Esophagus (tissue), 2 donors: ENCODE data around the gene HMGCL. TPM values are rescaled to one million over a fixed set of nuclear protein-coding genes. Genes with fewer than 3 reads are reported as not detected.
A peak's percentile ranks its signal among the peaks of the same experiment; 100 is the strongest.

Experiments
- H3K27ac ChIP-seq, 2 donors: one replicate each; pipeline ENCODE4 v1.5.1; 2013; ENCODE audit warnings: low read depth in 2 of 2, mild to moderate bottlenecking in 2 of 2, inconsistent platforms in 1 of 2, low read length in 1 of 2, moderate library complexity in 1 of 2
- H3K27me3 ChIP-seq, 2 donors: one replicate each; pipeline ENCODE4 v1.6.1; 2013; ENCODE audit warnings: low read length in 2 of 2, control low read depth in 1 of 2, mild to moderate bottlenecking in 1 of 2; ENCODE audit not compliant: insufficient read depth in 2 of 2, control insufficient read depth in 1 of 2
- H3K36me3 ChIP-seq, 2 donors: one replicate each; pipeline ENCODE4 v1.6.1; 2013; ENCODE audit warnings: low read length in 1 of 2; ENCODE audit not compliant: control insufficient read depth in 2 of 2, insufficient read depth in 2 of 2
- H3K4me1 ChIP-seq, 2 donors: one replicate each; pipeline ENCODE4 v1.6.1; 2013; ENCODE audit warnings: low read length in 1 of 2; ENCODE audit not compliant: control insufficient read depth in 2 of 2, insufficient read depth in 2 of 2
- H3K4me3 ChIP-seq, 2 donors: one replicate each; pipeline ENCODE4 v1.5.1; 2013; ENCODE audit warnings: low read length in 2 of 2, mild to moderate bottlenecking in 2 of 2, low read depth in 1 of 2, moderate library complexity in 1 of 2
- H3K9me3 ChIP-seq, 2 donors: one replicate each; pipeline ENCODE4 v1.6.1; 2013; ENCODE audit warnings: mild to moderate bottlenecking in 2 of 2, low read depth in 1 of 2, low read length in 1 of 2, moderate library complexity in 1 of 2; ENCODE audit not compliant: control insufficient read depth in 2 of 2, insufficient read depth in 1 of 2
- WGBS, 2 donors: extraction: QIAGEN DNeasy Blood & Tissue Kit; methylation state at CpG; one replicate each; pipeline ENCODE4 v1.1.7; 2013; 5-methylcytosine and 5-hydroxymethylcytosine counted together
- polyA plus RNA-seq, 2 donors: library from polyadenylated mRNA; stranded (reverse); fragments of 200-250 nt; gene quantifications; one replicate each; pipeline ENCODE4 v1.2.3, GENCODE V29; 2013
- donor health status: healthy with polysubstance abuse.
- donor health status: Bipolar disorder and iron deficiency.

HMGCL gene
- 10 to 100 TPM; 16.8 to 27.4 TPM for polyA plus RNA-seq

DNA sequence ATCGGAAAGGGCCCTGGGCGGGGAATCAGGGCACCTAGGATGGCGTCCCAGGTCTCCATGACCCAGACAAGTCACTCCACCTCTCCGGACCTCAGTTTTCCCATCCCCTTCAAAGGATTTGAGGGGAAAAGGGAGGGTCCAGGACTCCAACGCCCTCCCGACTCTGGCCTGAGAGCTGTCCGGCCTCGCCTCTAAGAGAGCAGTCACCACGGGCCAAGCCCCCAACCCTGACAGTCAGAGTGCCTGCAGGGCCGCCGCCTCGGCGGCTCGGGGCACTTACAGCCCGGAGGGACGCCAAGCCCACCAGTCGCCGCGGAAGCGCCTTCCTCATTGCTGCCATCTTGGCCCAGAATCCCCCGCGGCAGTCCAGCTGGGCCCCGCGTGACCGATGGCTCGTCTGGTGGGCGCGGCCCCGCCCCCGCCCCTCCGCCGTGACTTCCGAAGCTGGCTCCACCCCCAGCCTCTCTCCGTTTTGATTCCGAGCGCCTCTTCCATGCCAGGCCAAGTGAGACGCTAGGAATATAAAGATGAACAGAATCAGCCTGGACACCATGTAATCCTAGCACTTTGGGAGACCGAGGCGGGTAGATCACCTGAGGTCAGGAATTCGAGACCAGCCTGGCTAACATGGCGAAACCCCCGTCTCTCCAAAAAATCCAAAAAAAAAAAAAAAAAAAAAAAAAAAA lies at the start of gene HMGCL:
Gene HMGCL (minus strand): TSS at position 354 of the 686 bp plus-strand sequence. CDS start 14 bp downstream, at position 340.
- 0% methylated on average over 38 to 42 of the region's 42 CpGs for WGBS, 2 donors
- peak within 1 kb of the TSS; percentile 95 to 97 for H3K27ac ChIP-seq
- H3K27me3 ChIP-seq: no peaks in the 10 kb centered on the region
- H3K4me3 ChIP-seq: peak within 1 kb of the TSS; percentile 98 to 99
- H3K4me1 ChIP-seq: no peaks in the 10 kb centered on the region
- H3K9me3 ChIP-seq: no peaks in the 10 kb centered on the region
- H3K36me3 ChIP-seq: no peaks in the 10 kb centered on the region

GRCh38 chr1:23872421-23872820 lies 47.2 kb upstream of the HMGCL start:
- 82 to 84% methylated on average over 3 of the region's 3 CpGs for WGBS, 2 donors
- Histone ChIP-seq H3K9me3 (no peaks in the 10 kb centered on the region), H3K4me1 (peaks cover 0 to 2% of the 10 kb centered on the region in 2 donors), H3K27ac (no peak overlapping the region), H3K27me3 (no peaks in the 10 kb centered on the region), H3K36me3 (no peaks in the 10 kb centered on the region), H3K4me3 (no peak overlapping the region)

GRCh38 chr1:23869051-23869450 lies 43.8 kb upstream of the HMGCL start:
- Histone ChIP-seq H3K4me1 (peaks cover 0 to 3% of the 10 kb centered on the region in 2 donors), H3K27me3 (no peaks in the 10 kb centered on the region), H3K36me3 (no peaks in the 10 kb centered on the region), H3K4me3 (peak overlapping the region in 1 of 2 donors; percentile 69), H3K27ac (no peak overlapping the region), H3K9me3 (no peaks in the 10 kb centered on the region)
- 57 to 64% methylated on average over 10 of the region's 10 CpGs for WGBS, 2 donors

DNA sequence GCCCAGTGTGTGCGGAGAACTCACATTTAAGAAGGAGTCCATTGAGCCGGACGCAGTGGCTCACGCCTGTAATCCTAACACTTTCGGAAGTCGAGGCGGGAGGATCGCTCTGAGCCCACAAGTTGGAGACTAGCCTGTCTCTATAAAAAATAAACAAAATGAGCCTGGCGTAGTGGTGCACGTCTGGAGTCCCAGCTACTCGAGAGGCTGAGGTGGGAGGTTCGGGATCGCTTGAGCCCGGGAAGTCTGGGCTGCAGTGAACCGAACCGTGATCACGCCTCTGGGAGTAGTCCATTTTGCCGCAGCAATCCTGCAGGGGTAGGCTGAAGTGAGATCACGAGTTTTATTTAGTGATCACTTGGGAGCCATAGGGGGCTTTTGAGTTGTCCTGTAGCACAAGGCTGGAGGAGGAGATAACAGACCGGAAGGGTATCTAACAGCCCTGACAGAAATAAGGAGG lies 43.4 kb upstream of the HMGCL start:
- Histone ChIP-seq H3K36me3 (no peaks in the 10 kb centered on the region), H3K27ac (peak overlapping the region; percentile 70 to 72), H3K4me3 (peak overlapping the region; percentile 69 to 84), H3K9me3 (no peaks in the 10 kb centered on the region), H3K4me1 (peaks cover 0 to 3% of the 10 kb centered on the region in 2 donors), H3K27me3 (no peaks in the 10 kb centered on the region)
- WGBS, 2 donors: 13 to 15% methylated on average over 20 of the region's 20 CpGs

DNA sequence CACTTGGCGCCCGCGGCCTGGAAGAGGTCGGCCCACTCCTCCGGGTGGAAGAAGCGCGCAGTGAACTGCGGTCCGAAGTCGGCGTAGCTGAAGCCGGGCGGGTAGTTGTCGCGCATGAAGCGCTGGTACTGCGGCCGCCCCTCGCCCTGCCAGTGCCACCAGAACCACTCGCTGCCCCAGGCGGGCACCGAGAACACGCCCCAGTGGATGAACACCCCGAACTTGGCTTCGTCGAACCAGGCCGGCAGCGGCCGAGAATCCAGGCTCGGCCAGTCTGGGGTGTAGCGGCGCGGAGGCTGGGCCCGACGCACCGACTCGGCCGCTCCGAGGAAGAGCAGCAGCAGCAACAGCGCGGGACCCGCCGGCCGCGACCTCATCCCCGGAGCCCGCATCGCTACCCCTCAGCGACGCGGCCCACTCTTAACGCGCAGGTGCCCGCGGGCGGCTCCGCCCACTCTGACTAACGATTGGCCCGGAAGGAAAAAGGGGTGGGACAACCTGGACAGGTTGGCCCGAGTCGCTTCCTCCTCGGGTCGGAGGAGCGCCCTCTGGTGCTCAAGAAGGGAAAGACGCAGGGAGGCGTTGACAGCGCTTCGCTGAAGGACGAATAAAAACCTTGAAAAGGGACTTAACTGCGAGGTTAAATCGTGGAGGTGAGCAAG lies 42.8 kb upstream of the HMGCL start, which contains the start of gene FUCA1:
Gene FUCA1 (minus strand): TSS at position 396 of the 662 bp plus-strand sequence. CDS start 4 bp downstream, at position 392.
- Histone ChIP-seq H3K4me1 (peaks cover 0 to 3% of the 10 kb centered on the region in 2 donors), H3K27me3 (no peaks in the 10 kb centered on the region), H3K9me3 (no peaks in the 10 kb centered on the region), H3K27ac (peak within 1 kb of the TSS; percentile 70 to 72), H3K4me3 (peak within 1 kb of the TSS; percentile 69 to 84), H3K36me3 (no peaks in the 10 kb centered on the region)
- WGBS, 2 donors: 0 to 1% methylated on average over 69 to 71 of the region's 71 CpGs

GRCh38 chr1:23867542-23867894 lies 42.3 kb upstream of the HMGCL start:
- peaks cover 0 to 3% of the 10 kb centered on the region in 2 donors for H3K4me1 ChIP-seq
- WGBS, 2 donors: 2 to 3% methylated on average over 16 to 17 of the region's 17 CpGs

GRCh38 chr1:23865543-23865930 lies 40.3 kb upstream of the HMGCL start:
- Histone ChIP-seq H3K27ac (no peak overlapping the region), H3K4me1 (peaks cover 0 to 3% of the 10 kb centered on the region in 2 donors), H3K27me3 (no peaks in the 10 kb centered on the region), H3K9me3 (no peaks in the 10 kb centered on the region), H3K4me3 (no peak overlapping the region), H3K36me3 (peaks cover 0 to 4% of the 10 kb centered on the region in 2 donors)
- 85 to 91% methylated on average over 4 of the region's 4 CpGs for WGBS, 2 donors

More at GRCh38 chr1:23867542-23867894, 42.3 kb upstream of the HMGCL start:
- Histone ChIP-seq H3K27me3 (no peaks in the 10 kb centered on the region), H3K9me3 (no peaks in the 10 kb centered on the region), H3K36me3 (peaks cover 0 to 2% of the 10 kb centered on the region in 2 donors), H3K4me3 (peak overlapping the region; percentile 69 to 84), H3K27ac (peak overlapping the region in 1 of 2 donors; percentile 68)

- H3K9me3 ChIP-seq: no peaks in the 10 kb centered on the region
- H3K27me3 ChIP-seq: no peaks in the 10 kb centered on the region
- H3K4me1 ChIP-seq: peaks cover 0 to 3% of the 10 kb centered on the region in 2 donors
- 93 to 94% methylated on average over 13 of the region's 13 CpGs for WGBS, 2 donors
- no peak overlapping the region for H3K27ac ChIP-seq
- peaks cover 0 to 4% of the 10 kb centered on the region in 2 donors for H3K36me3 ChIP-seq
- H3K4me3 ChIP-seq: no peak overlapping the region
Observed at GRCh38 chr1:23864801-23865542, 39.7 kb upstream of the HMGCL start.

DNA sequence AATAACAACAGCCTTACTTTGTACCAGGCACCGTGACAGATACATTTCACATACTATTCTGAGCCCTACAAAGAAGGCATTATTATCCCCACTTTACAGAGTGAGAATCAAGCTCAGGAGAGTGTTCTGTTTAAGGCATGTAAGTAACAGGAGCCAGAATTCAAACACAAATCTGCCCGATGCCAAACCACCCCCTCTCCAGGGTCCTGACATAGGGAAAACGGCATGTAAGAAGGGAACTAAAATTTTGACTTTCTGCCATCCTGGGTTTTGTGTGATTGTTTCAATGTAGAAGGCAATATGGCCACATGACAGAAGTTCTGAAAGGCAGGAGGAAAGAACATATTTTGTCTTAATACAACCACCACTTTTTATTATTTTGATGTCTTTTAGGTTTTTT lies 37.4 kb upstream of the HMGCL start:
- Histone ChIP-seq H3K9me3 (no peaks in the 10 kb centered on the region), H3K27me3 (no peaks in the 10 kb centered on the region), H3K4me3 (no peak overlapping the region), H3K4me1 (peaks cover 0 to 3% of the 10 kb centered on the region in 2 donors), H3K36me3 (peaks cover 2 to 4% of the 10 kb centered on the region in 2 donors), H3K27ac (no peak overlapping the region)
- 74 to 81% methylated on average over 3 of the region's 3 CpGs for WGBS, 2 donors
